Mesendoderm (in vitro differentiated cells): ENCODE results near the gene CALU.

Experiments
- DNase-seq: peaks from one replicate; pipeline ENCODE4 v3.0.0; 2013
- H2AK5ac ChIP-seq: 2 replicates; pipeline ENCODE4 v1.6.1; 2013; ENCODE audit warnings: low read length, inconsistent platforms
- H2BK120ac ChIP-seq: 2 replicates; pipeline ENCODE4 v1.6.1; 2013; ENCODE audit warnings: low read depth, mild to moderate bottlenecking, low read length, moderate library complexity, mixed read lengths
- H2BK15ac ChIP-seq: replicated peaks from 2 replicates; pipeline ENCODE4 v1.6.1; 2013; ENCODE audit warnings: low read depth, mild to moderate bottlenecking, moderate library complexity
- H2BK5ac ChIP-seq: 2 replicates; pipeline ENCODE4 v1.6.1; 2013; ENCODE audit warnings: low read length, inconsistent platforms
- H3K18ac ChIP-seq: 2 replicates; pipeline ENCODE4 v1.6.1; 2013; ENCODE audit warnings: mild to moderate bottlenecking, low read length, mixed read lengths
- H3K23ac ChIP-seq: one replicate; pipeline ENCODE4 v1.6.1; 2013; ENCODE audit warnings: low read length
- H3K27ac ChIP-seq: 2 replicates; pipeline ENCODE4 v1.5.1; 2013; ENCODE audit warnings: low read depth, mild to moderate bottlenecking, inconsistent platforms, low read length, moderate library complexity
- H3K27me3 ChIP-seq: 2 replicates; pipeline ENCODE4 v1.6.1; 2013; ENCODE audit warnings: low read length, control low read depth, mild to moderate bottlenecking, inconsistent platforms; ENCODE audit not compliant: insufficient read depth, poor library complexity
- H3K36me3 ChIP-seq: 2 replicates; pipeline ENCODE4 v1.6.1; 2013; ENCODE audit warnings: low read length, inconsistent platforms; ENCODE audit not compliant: control insufficient read depth, insufficient read depth
- H3K4ac ChIP-seq: one replicate; pipeline ENCODE4 v1.6.1; 2013; ENCODE audit warnings: low read depth, mild to moderate bottlenecking, low read length, moderate library complexity
- H3K4me1 ChIP-seq: 2 replicates; pipeline ENCODE4 v1.6.1; 2013; ENCODE audit warnings: low read depth, low read length, inconsistent platforms; ENCODE audit not compliant: control insufficient read depth
- H3K4me2 ChIP-seq: 2 replicates; pipeline ENCODE4 v1.6.1; 2013; ENCODE audit warnings: low read length
- H3K4me3 ChIP-seq: 2 replicates; pipeline ENCODE4 v1.5.1; 2013; ENCODE audit warnings: mild to moderate bottlenecking, low read length
- H3K56ac ChIP-seq: one replicate; pipeline ENCODE4 v1.6.1; 2013; ENCODE audit warnings: low read length
- H3K79me1 ChIP-seq: 2 replicates; pipeline ENCODE4 v1.6.1; 2013; ENCODE audit warnings: low read length, inconsistent platforms
- H3K79me2 ChIP-seq: 2 replicates; pipeline ENCODE4 v1.6.1; 2013; ENCODE audit warnings: mild to moderate bottlenecking, low read length; ENCODE audit not compliant: control insufficient read depth, insufficient read depth
- H3K9ac ChIP-seq: 2 replicates; pipeline ENCODE4 v1.6.1; 2013; ENCODE audit warnings: low read length, inconsistent platforms
- H4K5ac ChIP-seq: one replicate; pipeline ENCODE4 v1.6.1; 2013; ENCODE audit warnings: low read length
- H4K8ac ChIP-seq: one replicate; pipeline ENCODE4 v1.6.1; 2013; ENCODE audit warnings: low read depth, mild to moderate bottlenecking, control low read depth, low read length, moderate library complexity
- whole genome bisulfite sequencing: extraction: QIAGEN DNeasy Blood & Tissue Kit; methylation state at CpG from one replicate; pipeline ENCODE4 v1.1.7; 2013; ENCODE audit warnings: low lambda C conversion rate, missing lambda C conversion rate; ENCODE audit not compliant: insufficient coverage; ENCODE audit errors: extremely low coverage; 5-methylcytosine and 5-hydroxymethylcytosine counted together

CALU gene

DNA sequence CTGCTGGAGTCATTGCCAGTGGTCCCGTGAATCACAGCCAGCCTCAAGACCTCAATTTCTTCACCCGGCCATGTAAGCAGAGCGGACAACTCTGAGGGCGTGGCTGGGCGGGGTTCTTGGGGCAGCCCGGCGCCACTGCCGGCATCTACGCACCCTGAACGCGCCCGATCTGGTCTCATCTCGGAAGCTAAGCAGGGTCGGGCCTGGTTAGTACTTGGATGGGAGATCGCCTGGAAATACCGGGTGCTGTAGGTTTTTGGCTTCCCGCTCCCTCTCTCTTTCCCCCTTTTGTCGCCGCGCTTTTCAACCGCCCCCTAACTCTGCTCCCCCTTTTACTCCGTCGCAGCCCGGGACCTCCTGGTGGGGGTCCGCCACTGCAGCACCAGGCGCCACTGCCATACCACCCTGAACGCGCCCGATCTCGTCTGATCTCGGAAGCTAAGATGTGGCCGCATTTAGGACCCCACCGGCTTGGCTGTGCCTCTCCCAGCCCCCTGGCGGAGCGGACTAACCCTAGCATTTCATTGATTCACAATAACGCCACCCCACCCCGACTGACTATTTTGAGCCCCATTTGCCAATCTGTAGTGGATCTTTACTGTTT, 41.8 kb upstream of the CALU start:
- Histone ChIP-seq H3K4ac (no peak overlapping the region), H2BK120ac (no peak overlapping the region), H3K4me3 (peak overlapping the region; percentile 15), H3K27me3 (no peaks in the 10 kb centered on the region), H3K27ac (no peak overlapping the region), H3K4me2 (peak overlapping the region; percentile 29), H3K9ac (peak overlapping the region; percentile 61), H3K36me3 (no peaks in the 10 kb centered on the region), H3K79me1 (no peaks in the 10 kb centered on the region), H4K8ac (no peak overlapping the region), H3K56ac (peak overlapping the region; percentile 85), H3K23ac (no peak overlapping the region), H2BK15ac (no peak overlapping the region), H3K4me1 (no peaks in the 10 kb centered on the region), H2BK5ac (no peak overlapping the region), H4K5ac (no peak overlapping the region), H3K79me2 (no peaks in the 10 kb centered on the region), H2AK5ac (no peak overlapping the region), H3K18ac (no peak overlapping the region)
- DNase-seq, result peak; percentile 83
- no CpG with 5 or more reads among the region's 37 CpGs for WGBS

DNA sequence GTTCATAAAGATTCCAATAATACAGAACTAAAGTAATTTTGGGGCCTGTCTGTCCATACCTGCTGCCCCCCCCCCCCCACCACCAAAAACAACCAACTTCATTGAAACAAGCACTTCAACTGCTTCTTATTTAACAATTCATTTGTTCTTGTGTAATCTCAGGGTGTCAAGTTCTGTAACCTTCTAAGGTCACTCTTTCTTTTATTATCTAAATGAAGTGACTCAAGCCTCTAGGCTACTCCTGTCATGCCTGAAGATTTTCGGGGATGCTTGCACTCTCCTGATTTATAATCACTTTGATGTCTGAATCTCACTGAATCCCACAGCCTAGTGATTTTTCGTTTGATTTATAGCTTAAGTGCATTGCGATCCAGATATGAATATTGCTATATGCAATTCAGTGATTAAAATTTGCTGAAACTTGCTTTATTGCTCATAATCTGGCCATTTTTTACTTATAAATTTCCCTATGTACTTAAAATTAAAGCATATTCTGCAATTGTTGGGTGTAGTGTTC, 39.9 kb upstream of the CALU start:
- Histone ChIP-seq H3K18ac (no peak overlapping the region), H3K23ac (no peak overlapping the region), H3K27me3 (no peaks in the 10 kb centered on the region), H3K4ac (no peak overlapping the region), H3K36me3 (no peaks in the 10 kb centered on the region), H3K79me2 (no peaks in the 10 kb centered on the region), H3K9ac (no peak overlapping the region), H4K8ac (no peak overlapping the region), H3K4me1 (no peaks in the 10 kb centered on the region), H2BK5ac (no peak overlapping the region), H2BK120ac (no peak overlapping the region), H2AK5ac (no peak overlapping the region), H3K4me2 (no peak overlapping the region), H3K56ac (no peak overlapping the region), H4K5ac (no peak overlapping the region), H3K4me3 (no peak overlapping the region), H2BK15ac (no peak overlapping the region), H3K79me1 (no peaks in the 10 kb centered on the region), H3K27ac (no peak overlapping the region)
- no peak for DNase-seq
- WGBS, result no CpG with 5 or more reads among the region's 3 CpGs

DNA sequence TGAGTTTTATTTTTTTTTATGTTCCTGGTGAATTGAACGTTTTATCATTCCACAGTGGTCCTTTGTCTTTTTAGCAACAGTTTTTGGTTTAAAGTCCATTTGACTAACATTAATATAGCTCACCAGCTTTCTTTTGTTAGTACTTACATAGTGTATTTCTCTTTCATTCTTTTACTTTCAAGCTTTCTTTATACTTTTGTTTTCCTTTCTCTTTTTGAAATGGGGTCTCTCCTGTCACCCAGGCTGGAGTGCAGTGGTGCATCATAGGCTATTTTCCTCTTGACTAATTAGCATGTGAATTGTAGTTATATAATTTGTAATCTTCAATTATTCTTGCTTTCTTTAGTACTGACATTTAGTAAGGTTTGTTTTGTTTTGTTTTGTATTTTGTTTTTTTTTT, 39.3 kb upstream of the CALU start:
- no peak for DNase-seq
- Histone ChIP-seq H3K79me2 (no peaks in the 10 kb centered on the region), H3K9ac (no peak overlapping the region), H3K4me2 (no peak overlapping the region), H3K27ac (no peak overlapping the region), H3K56ac (no peak overlapping the region), H4K5ac (no peak overlapping the region), H3K4me1 (no peaks in the 10 kb centered on the region), H2BK5ac (no peak overlapping the region), H3K4ac (no peak overlapping the region), H3K36me3 (no peaks in the 10 kb centered on the region), H2AK5ac (no peak overlapping the region), H3K79me1 (no peaks in the 10 kb centered on the region), H2BK120ac (no peak overlapping the region), H3K23ac (no peak overlapping the region), H3K4me3 (no peak overlapping the region), H2BK15ac (no peak overlapping the region), H3K18ac (no peak overlapping the region), H3K27me3 (no peaks in the 10 kb centered on the region), H4K8ac (no peak overlapping the region)
- WGBS, result no CpG with 5 or more reads among the region's 1 CpG

DNA sequence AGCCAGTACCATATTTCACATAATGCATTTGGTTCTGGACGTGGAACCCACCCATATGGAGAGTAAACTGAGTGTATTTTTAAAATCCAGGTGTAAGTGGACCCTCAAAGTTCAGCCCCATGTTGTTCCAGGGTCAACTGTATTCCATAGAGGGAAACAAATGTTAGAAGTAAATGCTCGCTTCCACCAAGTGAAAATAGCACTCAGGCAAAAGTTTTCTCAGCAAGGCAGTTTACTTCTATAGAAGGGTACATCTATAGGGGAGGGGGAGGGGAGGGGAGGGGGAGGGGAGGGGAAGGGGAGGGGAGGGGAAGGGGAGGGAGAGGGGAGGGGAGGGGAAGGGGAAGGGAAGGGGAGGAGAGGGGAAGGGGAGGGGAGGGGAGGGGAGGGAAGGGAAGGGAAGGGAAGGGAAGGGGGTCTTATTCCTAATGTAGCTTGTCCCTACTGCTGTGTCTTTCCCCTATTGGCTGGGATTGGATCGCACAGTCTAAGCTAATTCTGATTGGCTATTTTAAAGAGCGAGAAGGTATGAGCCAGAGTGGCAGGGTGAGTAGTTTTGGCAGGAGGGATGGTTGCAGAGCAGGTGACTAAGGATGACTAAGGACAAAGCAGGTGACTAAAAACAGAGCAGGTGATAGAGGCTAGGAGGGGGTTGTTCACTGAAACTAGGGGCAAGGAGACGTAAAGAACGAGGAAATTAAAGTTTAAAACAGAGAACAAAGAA, 37.9 kb upstream of the CALU start:
- Histone ChIP-seq H3K4me3 (no peak overlapping the region), H3K18ac (no peak overlapping the region), H3K4me2 (no peak overlapping the region), H3K56ac (no peak overlapping the region), H2BK120ac (no peak overlapping the region), H4K8ac (no peak overlapping the region), H2BK15ac (no peak overlapping the region), H4K5ac (no peak overlapping the region), H3K9ac (no peak overlapping the region), H2BK5ac (no peak overlapping the region), H3K4me1 (no peaks in the 10 kb centered on the region), H3K27ac (no peak overlapping the region), H3K79me2 (no peaks in the 10 kb centered on the region), H3K36me3 (no peaks in the 10 kb centered on the region), H3K79me1 (no peaks in the 10 kb centered on the region), H3K4ac (no peak overlapping the region), H2AK5ac (no peak overlapping the region), H3K23ac (no peak overlapping the region), H3K27me3 (no peaks in the 10 kb centered on the region)
- WGBS, result no CpG with 5 or more reads among the region's 6 CpGs
- DNase-seq, result no peak

DNA sequence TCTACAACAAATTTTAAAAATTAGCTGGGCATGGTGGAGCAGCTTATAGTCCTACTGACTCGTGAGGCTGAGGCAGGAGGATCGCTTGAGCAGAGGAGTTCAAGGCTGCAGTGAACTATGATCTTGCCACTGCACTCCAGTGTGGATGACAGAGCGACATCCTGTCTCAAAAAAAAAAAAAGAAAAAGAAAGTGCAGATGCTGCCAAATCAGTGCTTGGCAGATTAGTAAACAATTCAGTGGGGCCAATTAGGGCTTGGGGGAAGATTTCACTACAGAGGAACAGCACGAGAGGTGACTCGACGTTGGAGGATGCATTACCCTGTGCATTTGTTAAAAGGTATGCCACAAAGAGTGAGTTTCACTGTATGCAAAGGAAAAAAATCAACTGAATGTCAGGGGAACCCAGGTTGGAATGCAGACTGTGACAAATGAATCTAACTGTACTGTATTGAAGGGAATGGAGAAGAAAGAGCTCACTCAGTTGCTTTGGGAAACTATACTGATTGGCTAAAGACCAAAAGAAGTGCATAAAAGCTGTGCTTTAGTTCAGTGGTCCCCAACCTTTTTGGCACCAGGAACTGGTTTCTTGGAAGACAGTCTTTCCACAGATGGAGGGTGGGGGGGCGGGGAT, 35.4 kb upstream of the CALU start:
- Histone ChIP-seq H2BK15ac (no peak overlapping the region), H3K27me3 (no peaks in the 10 kb centered on the region), H3K23ac (no peak overlapping the region), H3K56ac (no peak overlapping the region), H3K18ac (no peak overlapping the region), H2BK120ac (no peak overlapping the region), H2AK5ac (no peak overlapping the region), H3K9ac (no peak overlapping the region), H3K27ac (no peak overlapping the region), H3K36me3 (no peaks in the 10 kb centered on the region), H4K5ac (no peak overlapping the region), H2BK5ac (no peak overlapping the region), H4K8ac (no peak overlapping the region), H3K79me1 (no peaks in the 10 kb centered on the region), H3K4ac (no peak overlapping the region), H3K4me2 (no peak overlapping the region), H3K4me1 (no peaks in the 10 kb centered on the region), H3K4me3 (no peak overlapping the region), H3K79me2 (no peaks in the 10 kb centered on the region)
- peak; percentile 57 for DNase-seq
- WGBS, result no CpG with 5 or more reads among the region's 7 CpGs
